Measurements from ENCODE around the gene MADD. TPM values are rescaled to one million over a fixed set of nuclear protein-coding genes. Genes with fewer than 3 reads are reported as not detected.

The MADD gene
- total and polyA plus RNA-seq, 2 experiments from 2014 or later, result 13.4 to 43.8 TPM

DNA sequence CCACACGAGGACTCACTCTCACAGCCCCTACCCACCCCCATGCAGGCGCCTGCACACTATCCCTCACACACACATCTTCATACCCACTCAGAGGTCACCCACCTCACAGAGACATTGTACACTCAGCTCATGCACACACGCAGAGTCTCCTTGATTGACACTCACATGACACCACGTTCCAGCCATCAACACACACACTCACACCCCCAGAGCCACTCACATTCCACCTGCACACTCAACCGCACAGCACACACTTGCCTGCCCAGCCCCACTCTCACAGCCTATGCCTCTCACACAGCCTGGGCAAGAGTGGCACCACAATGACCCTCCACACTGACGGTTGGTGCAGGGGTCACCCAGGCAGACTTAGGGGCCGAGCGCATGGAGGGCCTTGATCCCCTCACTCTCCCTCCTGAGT lies 106.2 kb downstream of the MADD start (continued):
- TF ChIP-seq, protein P1, sequence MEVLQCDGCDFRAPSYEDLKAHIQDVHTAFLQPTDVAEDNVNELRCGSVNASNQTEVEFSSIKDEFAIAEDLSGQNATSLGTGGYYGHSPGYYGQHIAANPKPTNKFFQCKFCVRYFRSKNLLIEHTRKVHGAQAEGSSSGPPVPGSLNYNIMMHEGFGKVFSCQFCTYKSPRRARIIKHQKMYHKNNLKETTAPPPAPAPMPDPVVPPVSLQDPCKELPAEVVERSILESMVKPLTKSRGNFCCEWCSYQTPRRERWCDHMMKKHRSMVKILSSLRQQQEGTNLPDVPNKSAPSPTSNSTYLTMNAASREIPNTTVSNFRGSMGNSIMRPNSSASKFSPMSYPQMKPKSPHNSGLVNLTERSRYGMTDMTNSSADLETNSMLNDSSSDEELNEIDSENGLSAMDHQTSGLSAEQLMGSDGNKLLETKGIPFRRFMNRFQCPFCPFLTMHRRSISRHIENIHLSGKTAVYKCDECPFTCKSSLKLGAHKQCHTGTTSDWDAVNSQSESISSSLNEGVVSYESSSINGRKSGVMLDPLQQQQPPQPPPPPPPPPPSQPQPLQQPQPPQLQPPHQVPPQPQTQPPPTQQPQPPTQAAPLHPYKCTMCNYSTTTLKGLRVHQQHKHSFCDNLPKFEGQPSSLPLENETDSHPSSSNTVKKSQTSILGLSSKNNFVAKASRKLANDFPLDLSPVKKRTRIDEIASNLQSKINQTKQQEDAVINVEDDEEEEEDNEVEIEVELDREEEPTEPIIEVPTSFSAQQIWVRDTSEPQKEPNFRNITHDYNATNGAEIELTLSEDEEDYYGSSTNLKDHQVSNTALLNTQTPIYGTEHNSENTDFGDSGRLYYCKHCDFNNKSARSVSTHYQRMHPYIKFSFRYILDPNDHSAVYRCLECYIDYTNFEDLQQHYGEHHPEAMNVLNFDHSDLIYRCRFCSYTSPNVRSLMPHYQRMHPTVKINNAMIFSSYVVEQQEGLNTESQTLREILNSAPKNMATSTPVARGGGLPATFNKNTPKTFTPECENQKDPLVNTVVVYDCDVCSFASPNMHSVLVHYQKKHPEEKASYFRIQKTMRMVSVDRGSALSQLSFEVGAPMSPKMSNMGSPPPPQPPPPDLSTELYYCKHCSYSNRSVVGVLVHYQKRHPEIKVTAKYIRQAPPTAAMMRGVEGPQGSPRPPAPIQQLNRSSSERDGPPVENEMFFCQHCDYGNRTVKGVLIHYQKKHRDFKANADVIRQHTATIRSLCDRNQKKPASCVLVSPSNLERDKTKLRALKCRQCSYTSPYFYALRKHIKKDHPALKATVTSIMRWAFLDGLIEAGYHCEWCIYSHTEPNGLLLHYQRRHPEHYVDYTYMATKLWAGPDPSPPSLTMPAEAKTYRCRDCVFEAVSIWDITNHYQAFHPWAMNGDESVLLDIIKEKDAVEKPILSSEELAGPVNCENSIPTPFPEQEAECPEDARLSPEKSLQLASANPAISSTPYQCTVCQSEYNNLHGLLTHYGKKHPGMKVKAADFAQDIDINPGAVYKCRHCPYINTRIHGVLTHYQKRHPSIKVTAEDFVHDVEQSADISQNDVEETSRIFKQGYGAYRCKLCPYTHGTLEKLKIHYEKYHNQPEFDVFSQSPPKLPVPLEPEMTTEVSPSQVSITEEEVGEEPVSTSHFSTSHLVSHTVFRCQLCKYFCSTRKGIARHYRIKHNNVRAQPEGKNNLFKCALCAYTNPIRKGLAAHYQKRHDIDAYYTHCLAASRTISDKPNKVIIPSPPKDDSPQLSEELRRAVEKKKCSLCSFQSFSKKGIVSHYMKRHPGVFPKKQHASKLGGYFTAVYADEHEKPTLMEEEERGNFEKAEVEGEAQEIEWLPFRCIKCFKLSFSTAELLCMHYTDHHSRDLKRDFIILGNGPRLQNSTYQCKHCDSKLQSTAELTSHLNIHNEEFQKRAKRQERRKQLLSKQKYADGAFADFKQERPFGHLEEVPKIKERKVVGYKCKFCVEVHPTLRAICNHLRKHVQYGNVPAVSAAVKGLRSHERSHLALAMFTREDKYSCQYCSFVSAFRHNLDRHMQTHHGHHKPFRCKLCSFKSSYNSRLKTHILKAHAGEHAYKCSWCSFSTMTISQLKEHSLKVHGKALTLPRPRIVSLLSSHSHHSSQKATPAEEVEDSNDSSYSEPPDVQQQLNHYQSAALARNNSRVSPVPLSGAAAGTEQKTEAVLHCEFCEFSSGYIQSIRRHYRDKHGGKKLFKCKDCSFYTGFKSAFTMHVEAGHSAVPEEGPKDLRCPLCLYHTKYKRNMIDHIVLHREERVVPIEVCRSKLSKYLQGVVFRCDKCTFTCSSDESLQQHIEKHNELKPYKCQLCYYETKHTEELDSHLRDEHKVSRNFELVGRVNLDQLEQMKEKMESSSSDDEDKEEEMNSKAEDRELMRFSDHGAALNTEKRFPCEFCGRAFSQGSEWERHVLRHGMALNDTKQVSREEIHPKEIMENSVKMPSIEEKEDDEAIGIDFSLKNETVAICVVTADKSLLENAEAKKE (CRISPR knock-in tag; IDR thresholded peaks at IDR 0.05), result no peak
- TF ChIP-seq, protein P2, sequence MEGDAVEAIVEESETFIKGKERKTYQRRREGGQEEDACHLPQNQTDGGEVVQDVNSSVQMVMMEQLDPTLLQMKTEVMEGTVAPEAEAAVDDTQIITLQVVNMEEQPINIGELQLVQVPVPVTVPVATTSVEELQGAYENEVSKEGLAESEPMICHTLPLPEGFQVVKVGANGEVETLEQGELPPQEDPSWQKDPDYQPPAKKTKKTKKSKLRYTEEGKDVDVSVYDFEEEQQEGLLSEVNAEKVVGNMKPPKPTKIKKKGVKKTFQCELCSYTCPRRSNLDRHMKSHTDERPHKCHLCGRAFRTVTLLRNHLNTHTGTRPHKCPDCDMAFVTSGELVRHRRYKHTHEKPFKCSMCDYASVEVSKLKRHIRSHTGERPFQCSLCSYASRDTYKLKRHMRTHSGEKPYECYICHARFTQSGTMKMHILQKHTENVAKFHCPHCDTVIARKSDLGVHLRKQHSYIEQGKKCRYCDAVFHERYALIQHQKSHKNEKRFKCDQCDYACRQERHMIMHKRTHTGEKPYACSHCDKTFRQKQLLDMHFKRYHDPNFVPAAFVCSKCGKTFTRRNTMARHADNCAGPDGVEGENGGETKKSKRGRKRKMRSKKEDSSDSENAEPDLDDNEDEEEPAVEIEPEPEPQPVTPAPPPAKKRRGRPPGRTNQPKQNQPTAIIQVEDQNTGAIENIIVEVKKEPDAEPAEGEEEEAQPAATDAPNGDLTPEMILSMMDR (conservative IDR thresholded peaks at IDR 0.05; ENCODE audit: low read depth in 2 of 2), result no peak
- TF ChIP-seq, protein P3, sequence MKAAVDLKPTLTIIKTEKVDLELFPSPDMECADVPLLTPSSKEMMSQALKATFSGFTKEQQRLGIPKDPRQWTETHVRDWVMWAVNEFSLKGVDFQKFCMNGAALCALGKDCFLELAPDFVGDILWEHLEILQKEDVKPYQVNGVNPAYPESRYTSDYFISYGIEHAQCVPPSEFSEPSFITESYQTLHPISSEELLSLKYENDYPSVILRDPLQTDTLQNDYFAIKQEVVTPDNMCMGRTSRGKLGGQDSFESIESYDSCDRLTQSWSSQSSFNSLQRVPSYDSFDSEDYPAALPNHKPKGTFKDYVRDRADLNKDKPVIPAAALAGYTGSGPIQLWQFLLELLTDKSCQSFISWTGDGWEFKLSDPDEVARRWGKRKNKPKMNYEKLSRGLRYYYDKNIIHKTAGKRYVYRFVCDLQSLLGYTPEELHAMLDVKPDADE (IDR thresholded peaks at IDR 0.05), result no peak

DNA sequence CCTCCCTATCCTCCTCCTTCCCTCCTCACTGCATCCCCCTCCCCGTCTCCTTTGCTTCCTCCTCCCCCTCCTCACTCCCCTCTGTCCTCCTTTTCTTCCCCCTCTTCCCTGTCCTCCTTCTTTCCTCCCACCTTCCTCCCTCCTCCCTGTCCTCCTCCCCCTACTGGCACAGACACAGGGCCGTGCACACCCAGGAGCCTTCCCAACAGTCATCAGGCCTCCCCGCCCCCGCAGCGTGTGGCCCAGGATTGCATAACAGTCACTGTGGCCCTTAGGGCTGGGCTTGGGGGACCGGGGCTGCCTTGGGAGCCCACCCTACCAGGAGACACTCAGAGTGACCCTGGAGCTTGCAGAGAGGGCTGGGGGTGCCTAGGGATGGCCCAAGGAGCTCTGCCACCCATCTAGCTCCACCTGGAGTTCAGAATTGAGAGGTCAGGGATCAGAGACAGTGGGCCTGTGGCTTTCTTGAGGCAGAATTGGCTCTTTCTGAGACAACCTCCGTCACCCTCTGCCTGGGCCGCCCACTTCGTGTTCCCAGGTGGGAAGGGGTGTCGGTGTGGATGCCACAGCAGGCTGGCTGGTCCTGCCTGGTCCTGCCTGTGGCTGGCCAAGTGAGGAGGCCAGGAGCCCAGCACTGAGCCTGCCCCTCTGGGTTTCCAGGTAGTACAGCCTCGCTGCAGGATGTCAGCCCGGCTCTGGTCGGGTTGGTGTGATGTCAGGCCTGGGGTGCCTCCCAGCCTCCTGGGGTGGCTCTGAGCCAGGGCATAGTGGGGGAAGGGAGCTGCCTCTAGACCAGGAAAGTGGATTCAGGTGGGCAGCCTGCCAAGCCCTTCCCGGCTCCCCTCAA lies 106.8 kb downstream of the MADD start:
- Mint-ChIP-seq H3K4me3 (no peak overlapping the region), H3K9me3 (no peaks in the 10 kb centered on the region; the same call in 2 of the 3 replicates), H3K27me3 (ENCODE audit: insufficient read depth, low read depth, poor library complexity) (peaks cover under 1% of the 10 kb centered on the region), H3K36me3 (ENCODE audit: low read depth) (no peaks in the 10 kb centered on the region), H3K27ac (no peak overlapping the region), H3K4me1 (peaks cover 3% of the 10 kb centered on the region; the same call in 2 of the 3 replicates)
- H3K27ac ChIP-seq (ENCODE audit: low read depth), result no peak overlapping the region
- DNase-seq (ENCODE audit: low spot score) (peak; percentile 37), ATAC-seq (peak; percentile 26)
- H3K4me3 ChIP-seq, result no peak overlapping the region
- 0 out of 2 replicates have a peak, but pooled peaks cover 2% of the 10 kb centered on the region for H3K9me2 ChIP-seq (ENCODE audit: insufficient read depth)
- H3F3A ChIP-seq (replicated peaks; ENCODE audit: low read depth), result no peaks in the 10 kb centered on the region
- no peaks in the 10 kb centered on the region for H3K27me3 ChIP-seq (ENCODE audit: insufficient read depth)
- H4K20me1 ChIP-seq (replicated peaks; ENCODE audit: insufficient read depth), result no peaks in the 10 kb centered on the region
- H3K4me2 ChIP-seq, result no peak overlapping the region
- TF ChIP-seq ZNF114 (CRISPR knock-in tag; IDR thresholded peaks at IDR 0.05), result no peak
- TF ChIP-seq, protein P2 (conservative IDR thresholded peaks at IDR 0.05; ENCODE audit: low read depth in 2 of 2), result peak in 1 of 2 experiments; percentile 20; a peak in 2 of 4 replicates
- H3K4me1 ChIP-seq (ENCODE audit: insufficient read depth), result no peaks in the 10 kb centered on the region; the same call in 1 of the 2 replicates
- peak overlapping the region; percentile 59 for H2AFZ ChIP-seq
- no peaks in the 10 kb centered on the region for H3K79me2 ChIP-seq (replicated peaks; ENCODE audit: insufficient read depth)
- no peaks in the 10 kb centered on the region for H3K36me3 ChIP-seq (ENCODE audit: insufficient read depth)

Data from GM23338 (cell line).